Measurements from ENCODE around the gene PAX5.

The PAX5 gene

GRCh38 chr9:36896296-36896695 lies 137.8 kb downstream of the PAX5 start:
- Histone ChIP-seq H3K36me3 (ENCODE audit: control insufficient read depth, low read length) (peaks cover 99% of the 10 kb centered on the region), H3K4me3 (ENCODE audit: low read length) (no peak overlapping the region), H3K27me3 (ENCODE audit: control insufficient read depth, low read length) (no peaks in the 10 kb centered on the region), H3K79me2 (ENCODE audit: control insufficient read depth, low read length) (peaks cover 52% of the 10 kb centered on the region), H3K27ac (ENCODE audit: low read depth, low read length) (no peak overlapping the region), H3K4me1 (ENCODE audit: control insufficient read depth, low read length) (no peaks in the 10 kb centered on the region), H3K9me3 (ENCODE audit: control insufficient read depth, insufficient read depth, low read length) (no peaks in the 10 kb centered on the region), H3K4me2 (ENCODE audit: low read length) (no peak overlapping the region), H4K20me1 (ENCODE audit: control insufficient read depth, insufficient read depth, low read depth, low read length) (peaks cover 12% of the 10 kb centered on the region), H3K9me2 (replicated peaks; ENCODE audit: control insufficient read depth, low read length) (no peaks in the 10 kb centered on the region), H3F3A (ENCODE audit: control insufficient read depth, insufficient read depth) (no peaks in the 10 kb centered on the region)
- no peak for TF ChIP-seq EZH2phosphoT487 (IDR thresholded peaks at IDR 0.05; ENCODE audit: borderline replicate concordance, low read length)

DNA sequence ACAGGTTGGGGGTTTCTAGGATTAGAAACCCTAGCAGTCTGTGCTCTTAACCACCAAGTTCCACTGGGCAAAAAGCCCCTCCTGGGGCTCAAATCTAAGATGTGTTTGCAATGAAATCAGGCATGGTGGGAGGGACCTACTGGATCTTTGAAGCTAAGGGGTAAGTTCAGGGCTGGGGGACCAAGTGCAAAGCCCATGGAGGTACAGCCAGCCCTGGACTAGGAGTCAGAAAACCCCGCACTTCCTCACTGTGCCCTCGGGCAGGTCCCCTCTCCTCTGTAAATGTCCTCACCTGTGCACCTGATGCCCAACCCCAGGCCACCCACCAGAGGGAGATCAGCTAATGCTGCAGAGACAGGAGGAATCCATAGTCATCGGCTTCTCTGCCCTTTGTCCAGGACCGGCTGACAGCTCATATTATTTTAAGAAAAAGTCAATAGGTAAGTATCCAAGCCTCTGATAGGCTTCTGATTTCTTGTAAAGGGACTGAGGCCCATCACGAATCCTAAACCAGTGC lies 138.3 kb downstream of the PAX5 start:
- Histone ChIP-seq H3K9me3 (ENCODE audit: control insufficient read depth, insufficient read depth, low read length) (no peaks in the 10 kb centered on the region), H4K20me1 (ENCODE audit: control insufficient read depth, insufficient read depth, low read depth, low read length) (peaks cover 10% of the 10 kb centered on the region), H3K79me2 (ENCODE audit: control insufficient read depth, low read length) (peaks cover 54% of the 10 kb centered on the region), H3K4me1 (ENCODE audit: control insufficient read depth, low read length) (no peaks in the 10 kb centered on the region), H3K36me3 (ENCODE audit: control insufficient read depth, low read length) (peaks cover 97% of the 10 kb centered on the region), H3F3A (ENCODE audit: control insufficient read depth, insufficient read depth) (no peaks in the 10 kb centered on the region), H3K27ac (ENCODE audit: low read depth, low read length) (no peak overlapping the region), H3K27me3 (ENCODE audit: control insufficient read depth, low read length) (no peaks in the 10 kb centered on the region), H3K4me3 (ENCODE audit: low read length) (no peak overlapping the region), H3K9me2 (replicated peaks; ENCODE audit: control insufficient read depth, low read length) (no peaks in the 10 kb centered on the region), H3K4me2 (ENCODE audit: low read length) (no peak overlapping the region)
- TF ChIP-seq EZH2phosphoT487 (IDR thresholded peaks at IDR 0.05; ENCODE audit: borderline replicate concordance, low read length): no peak
- TF ChIP-seq, protein P1, sequence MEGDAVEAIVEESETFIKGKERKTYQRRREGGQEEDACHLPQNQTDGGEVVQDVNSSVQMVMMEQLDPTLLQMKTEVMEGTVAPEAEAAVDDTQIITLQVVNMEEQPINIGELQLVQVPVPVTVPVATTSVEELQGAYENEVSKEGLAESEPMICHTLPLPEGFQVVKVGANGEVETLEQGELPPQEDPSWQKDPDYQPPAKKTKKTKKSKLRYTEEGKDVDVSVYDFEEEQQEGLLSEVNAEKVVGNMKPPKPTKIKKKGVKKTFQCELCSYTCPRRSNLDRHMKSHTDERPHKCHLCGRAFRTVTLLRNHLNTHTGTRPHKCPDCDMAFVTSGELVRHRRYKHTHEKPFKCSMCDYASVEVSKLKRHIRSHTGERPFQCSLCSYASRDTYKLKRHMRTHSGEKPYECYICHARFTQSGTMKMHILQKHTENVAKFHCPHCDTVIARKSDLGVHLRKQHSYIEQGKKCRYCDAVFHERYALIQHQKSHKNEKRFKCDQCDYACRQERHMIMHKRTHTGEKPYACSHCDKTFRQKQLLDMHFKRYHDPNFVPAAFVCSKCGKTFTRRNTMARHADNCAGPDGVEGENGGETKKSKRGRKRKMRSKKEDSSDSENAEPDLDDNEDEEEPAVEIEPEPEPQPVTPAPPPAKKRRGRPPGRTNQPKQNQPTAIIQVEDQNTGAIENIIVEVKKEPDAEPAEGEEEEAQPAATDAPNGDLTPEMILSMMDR (IDR thresholded peaks at IDR 0.05; ENCODE audit: low read depth, low read length, poor library complexity, severe bottlenecking): no peak

- no peaks in the 10 kb centered on the region for H3K27me3 ChIP-seq (ENCODE audit: control insufficient read depth, low read length)
- H3K4me2 ChIP-seq (ENCODE audit: low read length): no peak overlapping the region
- H3K9me3 ChIP-seq (ENCODE audit: control insufficient read depth, insufficient read depth, low read length): no peaks in the 10 kb centered on the region
- H3F3A ChIP-seq (ENCODE audit: control insufficient read depth, insufficient read depth): no peaks in the 10 kb centered on the region
- TF ChIP-seq, protein P1 (IDR thresholded peaks at IDR 0.05; ENCODE audit: low read depth, low read length, poor library complexity, severe bottlenecking): no peak
- no peak for TF ChIP-seq EZH2phosphoT487 (IDR thresholded peaks at IDR 0.05; ENCODE audit: borderline replicate concordance, low read length)
- H3K9me2 ChIP-seq (replicated peaks; ENCODE audit: control insufficient read depth, low read length): no peaks in the 10 kb centered on the region
- no peak overlapping the region for H3K27ac ChIP-seq (ENCODE audit: low read depth, low read length)
- H3K4me3 ChIP-seq (ENCODE audit: low read length): no peak overlapping the region
- H4K20me1 ChIP-seq (ENCODE audit: control insufficient read depth, insufficient read depth, low read depth, low read length): peaks cover 10% of the 10 kb centered on the region
- H3K36me3 ChIP-seq (ENCODE audit: control insufficient read depth, low read length): peaks cover 96% of the 10 kb centered on the region
- peaks cover 63% of the 10 kb centered on the region for H3K79me2 ChIP-seq (ENCODE audit: control insufficient read depth, low read length)
- H3K4me1 ChIP-seq (ENCODE audit: control insufficient read depth, low read length): no peaks in the 10 kb centered on the region
Measured at GRCh38 chr9:36894695-36895310, 139.3 kb downstream of the PAX5 start.

GRCh38 chr9:36893911-36894310 lies 140.2 kb downstream of the PAX5 start:
- H4K20me1 ChIP-seq (ENCODE audit: control insufficient read depth, insufficient read depth, low read depth, low read length): peaks cover 11% of the 10 kb centered on the region
- H3K4me2 ChIP-seq (ENCODE audit: low read length): no peak overlapping the region
- TF ChIP-seq, protein P1 (IDR thresholded peaks at IDR 0.05; ENCODE audit: low read depth, low read length, poor library complexity, severe bottlenecking): no peak
- TF ChIP-seq EZH2phosphoT487 (IDR thresholded peaks at IDR 0.05; ENCODE audit: borderline replicate concordance, low read length): no peak
- H3K27ac ChIP-seq (ENCODE audit: low read depth, low read length): no peak overlapping the region
- H3F3A ChIP-seq (ENCODE audit: control insufficient read depth, insufficient read depth): no peaks in the 10 kb centered on the region
- no peaks in the 10 kb centered on the region for H3K27me3 ChIP-seq (ENCODE audit: control insufficient read depth, low read length)
- no peaks in the 10 kb centered on the region for H3K9me2 ChIP-seq (replicated peaks; ENCODE audit: control insufficient read depth, low read length)
- no peak overlapping the region for H3K4me3 ChIP-seq (ENCODE audit: low read length)
- no peaks in the 10 kb centered on the region for H3K4me1 ChIP-seq (ENCODE audit: control insufficient read depth, low read length)
- H3K9me3 ChIP-seq (ENCODE audit: control insufficient read depth, insufficient read depth, low read length): no peaks in the 10 kb centered on the region
- peaks cover 72% of the 10 kb centered on the region for H3K79me2 ChIP-seq (ENCODE audit: control insufficient read depth, low read length)
- H3K36me3 ChIP-seq (ENCODE audit: control insufficient read depth, low read length): peaks cover 96% of the 10 kb centered on the region

Measured in DOHH2 (cell line).